HepG2 (cell line): ENCODE results near the gene GPR107. TPM values are rescaled to one million over a fixed set of nuclear protein-coding genes. Genes with fewer than 3 reads are reported as not detected.
A peak's percentile ranks its signal among the peaks of the same experiment; 100 is the strongest.

Experiments
- CBX1 ChIP-seq: IDR thresholded peaks from one replicate; pipeline ENCODE4 v1.6.1; 2016; ENCODE audit warnings: antibody characterized with exemption, low read depth
- EZH2 ChIP-seq: conservative IDR thresholded peaks from 2 replicates; pipeline ENCODE4 v1.6.1; 2012; ENCODE audit warnings: mild to moderate bottlenecking, low read depth, low read length, moderate library complexity
- FOSL2 ChIP-seq: sonication (generic); formaldehyde crosslinking; IDR thresholded peaks from 2 replicates; pipeline ENCODE4 v1.4.0; 2020; ENCODE audit warnings: missing genetic modification reagents
- GMEB1 ChIP-seq: sonication (generic); formaldehyde crosslinking; IDR thresholded peaks from 2 replicates; pipeline ENCODE4 v1.5.1; 2020; ENCODE audit warnings: missing genetic modification reagents, mild to moderate bottlenecking, borderline replicate concordance
- HMGXB3 ChIP-seq: sonication (generic); formaldehyde crosslinking; IDR thresholded peaks from 2 replicates; pipeline ENCODE4 v1.4.0; 2020; ENCODE audit warnings: missing genetic modification reagents, borderline replicate concordance
- HNRNPL ChIP-seq: fragments of 200-400 bp; formaldehyde crosslinking; IDR thresholded peaks from 2 replicates; pipeline ENCODE4 v1.6.1; 2017; ENCODE audit warnings: mild to moderate bottlenecking, low read depth, low read length
- IRF9 ChIP-seq: sonication (generic); formaldehyde crosslinking; IDR thresholded peaks from 2 replicates; pipeline ENCODE4 v1.8.0; 2022; ENCODE audit warnings: missing genetic modification reagents, mild to moderate bottlenecking, borderline replicate concordance
- LCORL ChIP-seq, 2 experiments: fragments of 450-650 bp in 1 of 2; sonication (generic) in 1 of 2; formaldehyde crosslinking in 1 of 2; IDR thresholded peaks; 2 replicates each; pipeline versions ENCODE4 v1.5.0 to v1.6.1; 2017 to 2020; ENCODE audit warnings: antibody characterized with exemption in 1 of 2, missing genetic modification reagents in 1 of 2
- MTF1 ChIP-seq: sonication (generic); formaldehyde crosslinking; IDR thresholded peaks from 2 replicates; pipeline ENCODE4 v1.5.0; 2020; ENCODE audit warnings: missing genetic modification reagents
- NFKB2 ChIP-seq: sonication (generic); formaldehyde crosslinking; IDR thresholded peaks from 2 replicates; pipeline ENCODE4 v1.4.0; 2020; ENCODE audit warnings: missing genetic modification reagents, borderline replicate concordance
- NR2F1 ChIP-seq, 2 experiments: fragments of 450-650 bp in 1 of 2; formaldehyde crosslinking in 1 of 2; IDR thresholded peaks; 2 replicates each; pipeline versions ENCODE4 v1.5.0 to v1.6.1; 2016 to 2020; ENCODE audit warnings: mild to moderate bottlenecking in 1 of 2, missing compliant biosample characterization in 1 of 2, missing genetic modification reagents in 1 of 2, moderate library complexity in 1 of 2
- PAX8 ChIP-seq: sonication (generic); formaldehyde crosslinking; IDR thresholded peaks from 2 replicates; pipeline ENCODE4 v1.8.0; 2022; ENCODE audit warnings: mild to moderate bottlenecking, missing genetic modification reagents, borderline replicate concordance
- RBFOX2 ChIP-seq: fragments of 200-400 bp; formaldehyde crosslinking; IDR thresholded peaks from 2 replicates; pipeline ENCODE4 v1.6.1; 2017; ENCODE audit warnings: low read depth, mild to moderate bottlenecking, low read length
- ZBTB7B ChIP-seq: sonication (generic); formaldehyde crosslinking; IDR thresholded peaks from 2 replicates; pipeline ENCODE4 v1.4.0; 2020; ENCODE audit warnings: missing genetic modification reagents
- ZMYM3 ChIP-seq: sonication (generic); formaldehyde crosslinking; IDR thresholded peaks from 2 replicates; pipeline ENCODE4 v1.5.1; 2020; ENCODE audit warnings: mild to moderate bottlenecking, missing genetic modification reagents
- ZNF674 ChIP-seq: sonication (generic); formaldehyde crosslinking; IDR thresholded peaks from 2 replicates; pipeline ENCODE4 v1.5.0; 2020; ENCODE audit warnings: low read depth, mild to moderate bottlenecking, missing genetic modification reagents
- polyA plus RNA-seq, 8 experiments: library from polyadenylated mRNA; depleted of rRNA in 3 of 8; stranded (reverse) in 7 of 8; unstranded in 1 of 8; fragments of >200 nt; fragmentation: Illumina TruSeq in 4 of 8; extraction: Trizol in 4 of 8; gene quantifications; 2 replicates each; pipeline versions ENCODE4 v1.2.1 to v1.2.3, GENCODE V29; 2011 to 2016; ENCODE audit warnings: low read depth in 4 of 8, missing spikeins in 1 of 8, mixed read lengths in 1 of 8; ENCODE audit not compliant: insufficient read depth in 1 of 8
- total RNA-seq, 5 experiments: library from RNA; depleted of rRNA; stranded (reverse); fragments of >200 nt; fragmentation: Illumina TruSeq; extraction: Trizol; gene quantifications; 2 replicates each; pipeline ENCODE4 v1.2.3, GENCODE V29; 2016; ENCODE audit warnings: low read depth in 1 of 5
- TF ChIP-seq, protein P1 (sequence below): sonication (generic); formaldehyde crosslinking; IDR thresholded peaks from 2 replicates; pipeline ENCODE4 v1.4.0; 2020; ENCODE audit warnings: missing genetic modification reagents

Gene GPR107
- total and polyA plus RNA-seq, 2 of the 13 experiments (the other 11 are each of a cell fraction or from before 2014, with no cell fraction given) = 22.5 to 24.4 TPM

- TF ChIP-seq, protein P1, sequence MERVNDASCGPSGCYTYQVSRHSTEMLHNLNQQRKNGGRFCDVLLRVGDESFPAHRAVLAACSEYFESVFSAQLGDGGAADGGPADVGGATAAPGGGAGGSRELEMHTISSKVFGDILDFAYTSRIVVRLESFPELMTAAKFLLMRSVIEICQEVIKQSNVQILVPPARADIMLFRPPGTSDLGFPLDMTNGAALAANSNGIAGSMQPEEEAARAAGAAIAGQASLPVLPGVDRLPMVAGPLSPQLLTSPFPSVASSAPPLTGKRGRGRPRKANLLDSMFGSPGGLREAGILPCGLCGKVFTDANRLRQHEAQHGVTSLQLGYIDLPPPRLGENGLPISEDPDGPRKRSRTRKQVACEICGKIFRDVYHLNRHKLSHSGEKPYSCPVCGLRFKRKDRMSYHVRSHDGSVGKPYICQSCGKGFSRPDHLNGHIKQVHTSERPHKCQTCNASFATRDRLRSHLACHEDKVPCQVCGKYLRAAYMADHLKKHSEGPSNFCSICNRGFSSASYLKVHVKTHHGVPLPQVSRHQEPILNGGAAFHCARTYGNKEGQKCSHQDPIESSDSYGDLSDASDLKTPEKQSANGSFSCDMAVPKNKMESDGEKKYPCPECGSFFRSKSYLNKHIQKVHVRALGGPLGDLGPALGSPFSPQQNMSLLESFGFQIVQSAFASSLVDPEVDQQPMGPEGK (CRISPR knock-in tag) = no peak; the same call in 1 of the 2 replicates
- TF ChIP-seq EZH2 (no peak), GMEB1 (CRISPR knock-in tag) (peak; percentile 78), NFKB2 (CRISPR knock-in tag) (peak; percentile 84), FOSL2 (no peak; the same call in none of the 2 replicates), LCORL (IDR thresholded peaks at IDR 0.05) (no peak), LCORL (CRISPR knock-in tag; IDR thresholded peaks at IDR 0.05) (peak; percentile 81), ZMYM3 (CRISPR knock-in tag) (no peak), RBFOX2 (peak; percentile 94), CBX1 (no peak), IRF9 (CRISPR knock-in tag) (peak; percentile 53; the same call in 1 of the 2 replicates), PAX8 (0 out of 2 replicates have a peak, but pooled peaks have one; percentile 46), HNRNPL (no peak), ZNF674 (CRISPR knock-in tag) (no peak), NR2F1 (CRISPR knock-in tag; IDR thresholded peaks at IDR 0.05) (peak in 1 of 2 experiments; percentile 77; a peak in 1 of 4 replicates), ZBTB7B (CRISPR knock-in tag) (peak; percentile 39; the same call in 1 of the 2 replicates), MTF1 (0 out of 2 replicates have a peak, but pooled peaks have one; percentile 65), HMGXB3 (CRISPR knock-in tag) (no peak; the same call in 1 of the 2 replicates)
These were observed at the start of gene GPR107 (continued) for GRCh38 chr9:130053504-130054324.
